ENCODE data around the gene NRAS. TPM values are rescaled to one million over a fixed set of nuclear protein-coding genes. Genes with fewer than 3 reads are reported as not detected.

The NRAS gene
- total RNA-seq, 1 donor from 2014 or later, result 79.4 TPM

- H3K4me3 ChIP-seq (ENCODE audit: low read depth, low read length), result no peak overlapping the region
- TF ChIP-seq CTCF (conservative IDR thresholded peaks at IDR 0.05; ENCODE audit: low read depth, low read length), result no peak
Measured at GRCh38 chr1:114741963-114742746, 25.6 kb upstream of the NRAS start.

DNA sequence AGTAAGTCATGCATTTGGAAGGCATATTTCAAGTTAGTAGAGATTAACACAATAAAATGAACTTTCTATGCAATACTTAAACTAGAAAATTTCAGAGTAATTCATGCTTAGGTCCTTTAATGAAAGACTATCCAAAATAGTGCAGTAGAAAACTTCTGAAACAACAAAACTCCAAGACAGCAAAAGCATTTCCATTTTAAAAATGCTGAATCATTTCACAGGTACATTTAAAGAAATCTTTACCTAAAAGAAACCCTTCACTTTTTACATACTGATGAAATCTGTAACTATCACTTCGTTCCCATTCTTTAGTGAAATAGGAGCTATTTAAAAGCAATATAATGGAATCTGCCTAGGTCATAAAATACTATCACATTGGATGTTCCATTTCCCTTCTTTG, 23.8 kb upstream of the NRAS start:
- no peak for DNase-seq (ENCODE audit: low read depth)
- H3K4me3 ChIP-seq (ENCODE audit: low read depth, low read length), result no peak overlapping the region
- TF ChIP-seq CTCF (conservative IDR thresholded peaks at IDR 0.05; ENCODE audit: low read depth, low read length), result no peak

More at GRCh38 chr1:114741963-114742746, 25.6 kb upstream of the NRAS start:
- no peak for DNase-seq (ENCODE audit: low read depth)

- H3K4me3 ChIP-seq (ENCODE audit: low read depth, low read length), result no peak overlapping the region
- TF ChIP-seq CTCF (conservative IDR thresholded peaks at IDR 0.05; ENCODE audit: low read depth, low read length), result no peak
- no peak for DNase-seq (ENCODE audit: low read depth)
Measured at GRCh38 chr1:114737314-114737849, 20.8 kb upstream of the NRAS start.

DNA sequence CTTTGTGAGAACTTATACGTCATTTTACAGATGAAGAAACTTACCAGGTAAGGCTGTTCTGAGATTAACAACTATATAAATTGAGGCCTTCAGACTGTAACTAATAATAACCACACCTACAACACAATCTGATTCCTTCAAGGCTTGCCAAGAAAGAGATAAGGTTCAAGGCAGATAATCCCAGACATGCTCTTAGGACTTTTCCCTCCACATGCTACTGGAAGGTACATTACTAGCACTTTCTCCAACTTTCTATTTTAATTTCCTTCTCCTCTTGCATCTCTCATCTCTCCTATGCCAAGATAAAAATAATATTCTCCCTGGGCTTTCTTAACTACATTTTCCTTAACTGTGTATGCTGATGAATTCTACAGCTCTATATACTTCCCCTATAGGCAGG, 18.9 kb upstream of the NRAS start:
- TF ChIP-seq CTCF (conservative IDR thresholded peaks at IDR 0.05; ENCODE audit: low read depth, low read length), result no peak
- DNase-seq (ENCODE audit: low read depth), result no peak
- no peak overlapping the region for H3K4me3 ChIP-seq (ENCODE audit: low read depth, low read length)

DNA sequence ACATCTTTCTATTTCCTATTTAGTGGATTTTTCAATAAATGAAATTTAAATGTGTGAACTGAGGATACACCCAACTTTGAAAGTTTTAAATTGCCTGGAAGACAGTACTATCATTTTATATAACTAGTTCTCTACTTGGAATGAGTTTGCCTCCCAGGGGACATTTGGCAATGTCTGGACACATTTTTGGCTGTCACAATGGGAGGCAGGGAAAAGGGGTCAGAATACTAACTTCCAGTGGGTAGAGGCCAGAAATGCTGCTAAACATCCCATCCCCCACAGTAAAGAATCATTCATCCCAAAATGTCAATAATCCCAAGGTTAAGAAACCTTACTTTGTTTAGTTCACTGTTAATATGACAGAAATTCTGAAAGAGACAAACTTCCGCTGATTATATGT, 13.2 kb upstream of the NRAS start:
- no peak overlapping the region for H3K4me3 ChIP-seq (ENCODE audit: low read depth, low read length)
- TF ChIP-seq CTCF (conservative IDR thresholded peaks at IDR 0.05; ENCODE audit: low read depth, low read length), result no peak
- no peak for DNase-seq (ENCODE audit: low read depth)

DNA sequence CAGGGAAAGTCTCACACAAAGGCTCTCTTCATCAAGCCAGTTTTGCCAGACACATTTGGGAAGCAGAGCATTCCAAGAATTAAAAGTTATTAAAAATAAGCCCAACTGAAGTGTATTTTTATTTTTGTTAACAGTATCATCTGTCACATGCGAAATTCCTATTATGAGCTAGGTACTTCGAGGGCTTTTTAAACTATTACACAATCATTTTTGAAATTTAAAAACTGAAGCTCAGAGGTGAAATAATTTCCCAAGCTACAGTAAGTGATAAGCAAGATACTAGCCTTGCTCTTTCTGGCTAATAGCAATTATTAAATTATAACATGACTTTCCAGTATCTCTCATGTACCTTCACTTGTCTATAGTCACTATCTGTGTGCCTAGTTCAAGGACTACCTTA, 12.0 kb upstream of the NRAS start:
- DNase-seq (ENCODE audit: low read depth), result no peak
- H3K4me3 ChIP-seq (ENCODE audit: low read depth, low read length), result no peak overlapping the region
- TF ChIP-seq CTCF (conservative IDR thresholded peaks at IDR 0.05; ENCODE audit: low read depth, low read length), result no peak

- TF ChIP-seq CTCF (conservative IDR thresholded peaks at IDR 0.05; ENCODE audit: low read depth, low read length), result no peak
- H3K4me3 ChIP-seq (ENCODE audit: low read depth, low read length), result no peak overlapping the region
- no peak for DNase-seq (ENCODE audit: low read depth)
Measured at GRCh38 chr1:114725230-114725629, 8.7 kb upstream of the NRAS start.
